ENCODE data around the gene ADCY3.

Gene ADCY3

DNA sequence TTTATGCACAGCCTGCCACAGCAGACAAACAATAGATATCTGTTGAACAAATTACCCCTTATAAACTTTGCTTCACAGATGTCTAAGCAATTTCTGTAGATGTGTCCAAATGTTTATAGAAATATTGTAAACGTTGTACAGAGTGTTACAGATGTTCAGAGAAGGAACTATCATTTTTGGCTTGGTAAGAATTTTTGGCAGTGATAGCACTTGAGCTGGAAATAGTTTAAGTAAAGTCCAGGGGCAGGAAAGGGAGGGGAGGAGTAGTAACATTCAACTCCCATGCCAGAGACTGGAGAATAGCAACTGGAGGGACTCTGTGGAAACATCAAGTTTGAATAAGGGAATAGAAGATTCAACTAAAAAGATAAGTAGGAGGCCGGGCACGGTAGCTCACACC is 131.2 kb downstream of the ADCY3 start:
- TF ChIP-seq ZBTB7A (IDR thresholded peaks at IDR 0.05; ENCODE audit: low read depth) (no peak), CEBPB (IDR thresholded peaks at IDR 0.05) (no peak), MAX (IDR thresholded peaks at IDR 0.05) (no peak), NFIC (IDR thresholded peaks at IDR 0.05) (no peak), TCF12 (IDR thresholded peaks at IDR 0.05; ENCODE audit: low read depth) (no peak), RAD21 (IDR thresholded peaks at IDR 0.05; ENCODE audit: low read depth) (no peak), EP300 (IDR thresholded peaks at IDR 0.05; ENCODE audit: borderline replicate concordance) (no peak), YY1 (IDR thresholded peaks at IDR 0.05; ENCODE audit: low read depth) (no peak), CREB1 (IDR thresholded peaks at IDR 0.05; ENCODE audit: low read depth) (no peak), FOXM1 (IDR thresholded peaks at IDR 0.05; ENCODE audit: borderline replicate concordance, low read depth) (no peak), TAF1 (IDR thresholded peaks at IDR 0.05; ENCODE audit: low read depth) (no peak), EGR1 (IDR thresholded peaks at IDR 0.05) (no peak), TEAD4 (IDR thresholded peaks at IDR 0.05) (no peak), USF1 (IDR thresholded peaks at IDR 0.05) (no peak)
- TF ChIP-seq, protein P1, sequence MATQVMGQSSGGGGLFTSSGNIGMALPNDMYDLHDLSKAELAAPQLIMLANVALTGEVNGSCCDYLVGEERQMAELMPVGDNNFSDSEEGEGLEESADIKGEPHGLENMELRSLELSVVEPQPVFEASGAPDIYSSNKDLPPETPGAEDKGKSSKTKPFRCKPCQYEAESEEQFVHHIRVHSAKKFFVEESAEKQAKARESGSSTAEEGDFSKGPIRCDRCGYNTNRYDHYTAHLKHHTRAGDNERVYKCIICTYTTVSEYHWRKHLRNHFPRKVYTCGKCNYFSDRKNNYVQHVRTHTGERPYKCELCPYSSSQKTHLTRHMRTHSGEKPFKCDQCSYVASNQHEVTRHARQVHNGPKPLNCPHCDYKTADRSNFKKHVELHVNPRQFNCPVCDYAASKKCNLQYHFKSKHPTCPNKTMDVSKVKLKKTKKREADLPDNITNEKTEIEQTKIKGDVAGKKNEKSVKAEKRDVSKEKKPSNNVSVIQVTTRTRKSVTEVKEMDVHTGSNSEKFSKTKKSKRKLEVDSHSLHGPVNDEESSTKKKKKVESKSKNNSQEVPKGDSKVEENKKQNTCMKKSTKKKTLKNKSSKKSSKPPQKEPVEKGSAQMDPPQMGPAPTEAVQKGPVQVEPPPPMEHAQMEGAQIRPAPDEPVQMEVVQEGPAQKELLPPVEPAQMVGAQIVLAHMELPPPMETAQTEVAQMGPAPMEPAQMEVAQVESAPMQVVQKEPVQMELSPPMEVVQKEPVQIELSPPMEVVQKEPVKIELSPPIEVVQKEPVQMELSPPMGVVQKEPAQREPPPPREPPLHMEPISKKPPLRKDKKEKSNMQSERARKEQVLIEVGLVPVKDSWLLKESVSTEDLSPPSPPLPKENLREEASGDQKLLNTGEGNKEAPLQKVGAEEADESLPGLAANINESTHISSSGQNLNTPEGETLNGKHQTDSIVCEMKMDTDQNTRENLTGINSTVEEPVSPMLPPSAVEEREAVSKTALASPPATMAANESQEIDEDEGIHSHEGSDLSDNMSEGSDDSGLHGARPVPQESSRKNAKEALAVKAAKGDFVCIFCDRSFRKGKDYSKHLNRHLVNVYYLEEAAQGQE (IDR thresholded peaks at IDR 0.05; ENCODE audit: low read depth), result no peak

GRCh38 chr2:24787532-24787931 is 132.5 kb downstream of the ADCY3 start:
- TF ChIP-seq MAX (IDR thresholded peaks at IDR 0.05) (no peak), CREB1 (IDR thresholded peaks at IDR 0.05; ENCODE audit: low read depth) (no peak), YY1 (IDR thresholded peaks at IDR 0.05; ENCODE audit: low read depth) (no peak), TEAD4 (IDR thresholded peaks at IDR 0.05) (no peak), RAD21 (IDR thresholded peaks at IDR 0.05; ENCODE audit: low read depth) (no peak), NFIC (IDR thresholded peaks at IDR 0.05) (no peak), EGR1 (IDR thresholded peaks at IDR 0.05) (no peak), CEBPB (IDR thresholded peaks at IDR 0.05) (no peak), TCF12 (IDR thresholded peaks at IDR 0.05; ENCODE audit: low read depth) (no peak), USF1 (IDR thresholded peaks at IDR 0.05) (no peak)

- TF ChIP-seq EP300 (IDR thresholded peaks at IDR 0.05; ENCODE audit: borderline replicate concordance) (no peak), NFIC (IDR thresholded peaks at IDR 0.05) (no peak), CREB1 (IDR thresholded peaks at IDR 0.05; ENCODE audit: low read depth) (no peak), TAF1 (IDR thresholded peaks at IDR 0.05; ENCODE audit: low read depth) (no peak), YY1 (IDR thresholded peaks at IDR 0.05; ENCODE audit: low read depth) (no peak), TCF12 (IDR thresholded peaks at IDR 0.05; ENCODE audit: low read depth) (no peak), RAD21 (IDR thresholded peaks at IDR 0.05; ENCODE audit: low read depth) (no peak), MAX (IDR thresholded peaks at IDR 0.05) (no peak)
- TF ChIP-seq, protein P1 (IDR thresholded peaks at IDR 0.05; ENCODE audit: low read depth), result no peak
Observed at GRCh38 chr2:24785671-24786321, 134.2 kb downstream of the ADCY3 start.

GRCh38 chr2:24783641-24784040 is 136.4 kb downstream of the ADCY3 start:
- TF ChIP-seq MAX (IDR thresholded peaks at IDR 0.05), result no peak
- no peak for TF ChIP-seq YY1 (IDR thresholded peaks at IDR 0.05; ENCODE audit: low read depth)
- TF ChIP-seq TAF1 (IDR thresholded peaks at IDR 0.05; ENCODE audit: low read depth), result no peak
- TF ChIP-seq CEBPB (IDR thresholded peaks at IDR 0.05), result no peak
- no peak for TF ChIP-seq TEAD4 (IDR thresholded peaks at IDR 0.05)
- TF ChIP-seq USF1 (IDR thresholded peaks at IDR 0.05), result no peak
- no peak for TF ChIP-seq EP300 (IDR thresholded peaks at IDR 0.05; ENCODE audit: borderline replicate concordance)
- TF ChIP-seq FOXM1 (IDR thresholded peaks at IDR 0.05; ENCODE audit: borderline replicate concordance, low read depth), result no peak
- TF ChIP-seq EGR1 (IDR thresholded peaks at IDR 0.05), result no peak
- TF ChIP-seq TCF12 (IDR thresholded peaks at IDR 0.05; ENCODE audit: low read depth), result no peak
- TF ChIP-seq RAD21 (IDR thresholded peaks at IDR 0.05; ENCODE audit: low read depth), result no peak
- no peak for TF ChIP-seq ZBTB7A (IDR thresholded peaks at IDR 0.05; ENCODE audit: low read depth)
- TF ChIP-seq, protein P1 (IDR thresholded peaks at IDR 0.05; ENCODE audit: low read depth), result no peak
